Measurements from ENCODE around the gene TMLHE. TPM values are rescaled to one million over a fixed set of nuclear protein-coding genes. Genes with fewer than 3 reads are reported as not detected.

The TMLHE gene
- total and polyA plus RNA-seq, 2 of the 13 experiments (the other 11 are each of a cell fraction or from before 2014, with no cell fraction given) = 12.5 to 14.2 TPM

- H3K27ac ChIP-seq (ENCODE audit: extremely low read length, insufficient read depth, low read length) = no peak overlapping the region
- DNase-seq (ENCODE audit: low spot score) = no peak
- H3K4me1 ChIP-seq (ENCODE audit: insufficient read depth, low read length) = peaks cover 6% of the 10 kb centered on the region; the same call in 1 of the 2 replicates
- intact Hi-C loops (cut with micrococcal nuclease; ENCODE audit: unreplicated experiment) (no loop called here), in situ Hi-C loops (cut with HindIII; ENCODE audit: extremely low pct_ligation_motif_present, low pct_unique_long_range_greater_than_20kb) (no loop called here)
- TF ChIP-seq ZNF274 (CRISPR knock-in tag; IDR thresholded peaks at IDR 0.05) (no peak), RBM22 (optimal IDR thresholded peaks at IDR 0.05; ENCODE audit: low read length) (no peak), ZBTB37 (CRISPR knock-in tag; IDR thresholded peaks at IDR 0.05) (no peak), ZNF710 (CRISPR knock-in tag; IDR thresholded peaks at IDR 0.05; ENCODE audit: borderline replicate concordance) (no peak)
- no peak overlapping the region for H3K4me3 ChIP-seq (replicated peaks in 1 of 3; ENCODE audit: insufficient read depth in 1 of 3, low read depth in 2 of 3, low read length in 3 of 3)
- no peaks in the 10 kb centered on the region for H3K36me3 ChIP-seq (replicated peaks in 1 of 2; ENCODE audit: control insufficient read depth in 1 of 2, insufficient read depth in 2 of 2, low read length in 2 of 2)
- no TSS peak for BruUV-seq (replicated peaks)
- no peak overlapping the region for H3K4me2 ChIP-seq (ENCODE audit: low read depth, low read length)
- CTCF ChIA-PET (ENCODE audit: low intra/inter-chr PET ratio, low total read pairs) = no interaction called here
- H3K27me3 ChIP-seq (ENCODE audit: control insufficient read depth in 1 of 2, insufficient read depth in 2 of 2, low read length in 2 of 2) = no peaks in the 10 kb centered on the region; a peak in 1 of 5 replicates
- H3K9me3 ChIP-seq (ENCODE audit: low read length) = no peaks in the 10 kb centered on the region
- no peak for FAIRE-seq
- WGBS (ENCODE audit: low lambda C conversion rate) = 35% methylated on average over 4 of the region's 4 CpGs
- peaks cover 10% of the 10 kb centered on the region for H3K79me2 ChIP-seq (ENCODE audit: insufficient read depth, low read length)
- H3K9ac ChIP-seq (ENCODE audit: insufficient read depth, low read depth, low read length) = no peak overlapping the region
- no peaks in the 10 kb centered on the region for H4K20me1 ChIP-seq (ENCODE audit: insufficient read depth, low read length)
- H2AFZ ChIP-seq (ENCODE audit: low read length) = no peak overlapping the region
- ATAC-seq = no peak
- POLR2A ChIA-PET = no interaction called here
Measured at GRCh38 chrX:155615938-155616337, 3.2 kb upstream of the TMLHE start.
